Measurements from ENCODE around the gene MYO15A. TPM values are rescaled to one million over a fixed set of nuclear protein-coding genes. Genes with fewer than 3 reads are reported as not detected.

MYO15A gene
- total RNA-seq, 1 donor from 2014 or later, result 0.03 TPM

DNA sequence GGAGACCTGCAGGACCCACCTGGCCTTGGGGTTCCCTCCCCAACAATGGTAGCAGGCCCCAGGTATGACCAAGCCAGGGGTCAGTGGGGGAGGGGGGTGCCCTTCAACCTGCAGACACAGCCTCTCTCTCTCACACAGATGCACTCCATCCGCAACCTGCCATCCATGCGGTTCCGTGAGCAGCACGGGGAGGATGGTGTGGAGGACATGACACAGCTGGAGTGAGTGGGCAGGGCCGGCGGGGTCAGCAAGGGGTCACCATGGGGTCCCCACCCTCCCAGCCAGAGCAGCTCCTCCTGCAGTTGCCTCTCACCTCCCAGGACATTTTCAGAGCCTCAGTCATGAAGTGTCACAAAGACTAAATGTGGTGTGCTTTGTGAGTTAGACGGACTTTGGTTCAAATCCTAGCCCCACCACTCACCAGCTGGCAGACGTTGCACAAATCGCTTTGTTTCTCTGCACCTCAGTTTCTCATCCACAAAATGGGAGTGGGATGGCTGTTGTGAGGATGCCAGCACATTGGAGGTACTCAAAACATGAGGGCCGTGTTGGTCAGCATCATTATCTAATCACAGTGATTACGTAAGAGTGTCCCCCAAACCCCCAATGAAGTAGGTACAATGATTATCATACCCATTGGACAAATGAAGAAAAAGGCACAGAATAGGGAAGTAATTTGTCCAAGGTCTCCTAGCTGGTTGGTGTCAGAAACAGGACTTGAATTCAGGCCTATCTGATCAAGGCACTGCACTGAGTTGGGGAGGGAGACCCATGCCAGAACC lies 16.0 kb downstream of the MYO15A start:
- no peak for DNase-seq (ENCODE audit: low read depth)

DNA sequence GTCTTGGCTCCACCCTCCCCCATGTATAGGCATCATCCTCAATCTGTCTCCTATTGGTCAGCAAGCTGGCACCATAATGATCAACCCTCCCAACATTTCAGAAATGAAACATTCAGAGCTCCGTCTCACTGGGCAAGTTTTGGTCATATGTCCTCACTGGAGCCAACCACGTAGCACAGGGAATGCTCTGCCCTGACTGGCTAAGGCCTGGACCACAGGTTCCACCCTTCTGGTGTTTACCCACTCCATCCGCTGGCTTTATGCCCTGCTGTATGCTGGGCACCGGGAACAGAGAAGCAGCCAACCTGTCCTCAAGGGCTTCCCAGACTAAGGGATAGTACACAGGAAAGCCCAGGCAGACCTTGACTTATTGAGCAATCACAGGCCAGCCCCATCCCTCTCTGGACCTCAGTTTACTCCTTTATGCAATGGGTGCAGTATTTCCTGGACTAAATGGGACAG lies 20.5 kb downstream of the MYO15A start:
- DNase-seq (ENCODE audit: low read depth), result no peak

DNA sequence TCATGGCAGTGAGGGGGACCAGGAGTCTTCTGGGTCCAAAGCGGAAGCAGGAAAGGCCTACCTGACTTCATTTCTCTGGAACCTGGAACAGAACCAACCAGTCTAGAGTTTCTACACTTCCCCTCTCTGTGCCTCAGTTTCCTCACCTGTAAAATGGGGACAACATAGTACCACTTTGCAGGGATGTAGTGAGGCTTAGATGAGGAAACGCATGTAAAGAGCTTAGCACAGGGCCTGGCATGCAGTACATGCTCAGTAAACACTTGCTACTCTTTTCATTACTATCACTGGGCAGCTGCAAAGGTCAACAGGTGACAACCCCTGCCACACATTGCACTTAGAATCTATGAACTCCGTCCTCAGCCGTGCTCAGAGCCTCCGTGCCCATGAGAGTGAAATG lies 24.2 kb downstream of the MYO15A start:
- DNase-seq (ENCODE audit: low read depth), result no peak

DNA sequence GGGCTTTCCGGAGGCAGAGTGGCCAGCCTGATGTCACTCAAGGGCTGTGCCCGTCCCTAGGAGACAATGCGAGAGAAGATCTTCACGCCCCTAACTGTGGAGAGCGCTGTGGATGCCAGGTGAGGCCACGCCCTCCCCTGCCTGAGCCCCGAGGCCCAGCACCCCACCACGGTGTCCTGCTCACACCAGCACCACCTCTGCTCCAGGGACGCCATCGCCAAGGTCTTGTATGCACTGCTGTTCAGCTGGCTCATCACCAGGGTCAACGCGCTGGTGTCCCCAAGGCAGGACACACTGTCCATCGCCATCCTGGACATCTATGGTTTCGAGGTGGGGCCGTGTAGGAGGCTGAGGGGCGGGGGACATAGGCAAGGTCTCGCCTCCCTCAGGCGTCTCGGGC lies 27.8 kb downstream of the MYO15A start:
- DNase-seq (ENCODE audit: low read depth), result no peak

DNA sequence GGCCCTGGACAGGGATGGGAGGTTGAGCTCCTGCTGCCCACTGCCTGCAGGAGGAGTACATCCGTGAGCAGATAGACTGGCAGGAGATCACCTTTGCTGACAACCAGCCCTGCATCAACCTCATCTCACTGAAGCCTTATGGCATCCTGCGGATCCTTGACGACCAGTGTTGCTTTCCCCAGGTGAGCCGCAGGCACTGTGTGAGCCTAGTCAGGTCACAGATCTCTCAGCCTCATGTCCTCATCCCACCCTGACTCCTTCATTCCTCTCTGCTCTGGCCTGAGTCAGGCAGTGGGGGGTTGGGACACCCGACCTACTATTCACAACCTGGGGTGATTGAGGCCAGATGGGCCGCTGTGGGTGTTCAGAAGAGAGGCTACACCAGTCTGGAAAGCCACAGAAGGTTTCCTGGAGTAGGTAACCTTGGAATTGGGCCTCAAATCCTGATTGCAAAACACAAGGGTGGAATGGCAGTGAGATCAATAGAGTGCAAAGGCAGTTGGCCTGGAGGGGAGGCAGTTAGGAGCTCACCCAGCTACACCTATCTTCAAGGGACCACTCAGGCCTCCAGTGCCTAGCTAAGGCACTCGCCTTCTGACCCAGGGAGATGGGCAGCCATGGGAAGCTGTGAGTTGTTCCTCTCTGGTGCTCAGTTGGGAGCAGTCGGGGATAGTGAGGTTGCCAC lies 29.7 kb downstream of the MYO15A start:
- DNase-seq (ENCODE audit: low read depth), result no peak

DNA sequence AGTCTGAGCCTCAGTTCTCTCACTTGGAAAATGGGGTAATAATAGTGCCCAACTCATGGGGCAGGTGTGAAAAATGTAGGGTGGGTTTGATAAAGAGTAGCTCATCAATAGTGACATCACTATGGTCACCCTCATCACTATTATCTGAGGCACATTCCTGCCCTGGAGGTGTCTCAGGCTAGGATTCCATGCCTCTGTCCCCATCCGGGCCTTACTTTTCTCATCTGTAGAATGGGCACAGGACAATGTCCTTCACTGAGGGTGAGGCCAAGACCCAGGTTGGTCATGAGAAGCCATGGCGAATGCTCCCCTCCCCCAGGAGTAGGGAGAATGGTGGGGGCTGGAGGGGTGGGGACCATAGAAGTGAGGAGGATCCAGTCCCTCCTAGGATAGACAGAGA lies 30.5 kb downstream of the MYO15A start:
- no peak for DNase-seq (ENCODE audit: low read depth)

DNA sequence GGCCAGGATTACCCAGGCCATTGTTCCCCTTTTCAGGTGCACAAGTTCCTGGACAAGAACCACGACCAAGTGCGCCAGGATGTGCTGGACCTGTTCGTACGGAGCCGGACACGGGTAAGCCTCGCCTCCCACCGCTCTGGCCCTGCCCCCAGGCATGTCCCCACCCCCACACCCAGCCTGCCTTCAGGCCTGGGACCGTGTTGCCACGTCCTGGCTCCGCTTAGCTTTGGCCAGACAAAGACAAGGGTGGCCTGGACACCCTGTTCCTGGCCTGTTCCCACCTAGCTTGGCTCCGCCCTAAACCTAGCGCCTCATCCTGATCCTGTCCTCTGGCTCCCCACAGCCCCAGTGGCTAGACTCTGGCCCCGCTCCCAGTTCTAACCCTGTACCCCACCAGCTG lies 30.9 kb downstream of the MYO15A start:
- DNase-seq (ENCODE audit: low read depth), result no peak

DNA sequence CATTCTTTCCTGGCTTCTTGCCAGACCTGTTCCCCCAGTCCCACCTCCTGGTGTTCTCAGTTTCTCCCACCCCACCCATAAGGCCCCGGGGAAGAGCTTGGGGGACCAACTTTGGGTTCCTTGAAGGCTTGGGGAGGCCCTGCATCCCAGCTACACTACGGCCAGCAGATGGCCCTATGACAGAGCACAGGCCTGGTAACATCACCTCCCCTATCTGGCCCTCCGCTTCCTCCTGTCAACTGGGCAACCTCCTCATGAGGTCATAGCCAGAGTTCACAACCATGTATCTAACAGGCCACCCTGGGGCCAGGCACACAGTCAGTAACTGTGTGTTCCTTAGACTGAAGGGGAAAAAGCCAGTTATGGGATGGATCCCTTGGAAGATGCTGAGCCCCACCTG lies 31.4 kb downstream of the MYO15A start:
- DNase-seq (ENCODE audit: low read depth), result no peak

DNA sequence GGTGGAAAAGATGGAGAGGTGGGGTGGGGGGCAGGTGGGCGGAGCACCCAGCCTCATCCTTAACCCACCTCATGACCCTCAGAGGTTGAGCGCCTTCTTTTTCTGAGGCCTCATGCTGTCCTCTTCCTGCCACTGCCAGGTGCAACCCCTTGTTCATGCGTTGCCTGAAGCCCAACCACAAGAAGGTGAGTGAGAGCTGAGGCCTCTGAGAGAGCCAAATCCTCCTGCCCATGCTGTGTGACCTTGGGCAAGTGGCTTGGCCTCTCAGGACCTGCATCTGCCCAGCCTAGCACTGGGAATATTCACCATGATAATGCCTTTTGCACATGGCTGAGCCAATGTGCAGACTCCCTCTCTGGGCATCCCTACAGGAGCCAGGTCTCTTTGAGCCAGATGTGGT lies 32.1 kb downstream of the MYO15A start:
- no peak for DNase-seq (ENCODE audit: low read depth)

DNA sequence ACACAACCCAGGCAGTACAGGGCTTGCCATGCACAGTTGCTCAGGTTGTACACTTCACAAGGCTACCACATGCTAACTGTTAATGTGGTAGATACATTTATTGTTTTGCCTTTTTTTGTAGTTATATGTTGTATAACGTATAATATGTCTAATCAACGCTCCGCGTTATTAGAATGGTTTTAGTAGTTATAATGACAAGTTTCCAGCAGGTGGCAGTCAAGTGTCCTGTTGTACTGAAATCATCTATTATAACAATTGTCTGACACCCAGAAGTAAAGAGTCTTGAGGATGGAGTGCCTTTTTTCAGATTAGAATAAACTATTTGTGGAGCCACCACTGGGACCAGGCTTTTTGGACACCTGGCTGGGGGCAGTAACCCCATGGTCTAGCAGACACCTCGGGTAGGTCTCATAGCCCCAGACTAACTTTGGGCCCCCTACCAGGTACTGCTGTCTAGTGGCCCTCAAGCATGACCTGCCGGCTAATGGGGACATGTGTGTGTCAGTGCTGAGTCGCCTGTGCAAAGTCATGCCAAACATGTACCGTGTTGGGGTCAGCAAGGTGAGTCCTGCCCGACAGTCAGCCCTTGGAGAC lies 32.8 kb downstream of the MYO15A start:
- peak; percentile 70 for DNase-seq (ENCODE audit: low read depth)

DNA sequence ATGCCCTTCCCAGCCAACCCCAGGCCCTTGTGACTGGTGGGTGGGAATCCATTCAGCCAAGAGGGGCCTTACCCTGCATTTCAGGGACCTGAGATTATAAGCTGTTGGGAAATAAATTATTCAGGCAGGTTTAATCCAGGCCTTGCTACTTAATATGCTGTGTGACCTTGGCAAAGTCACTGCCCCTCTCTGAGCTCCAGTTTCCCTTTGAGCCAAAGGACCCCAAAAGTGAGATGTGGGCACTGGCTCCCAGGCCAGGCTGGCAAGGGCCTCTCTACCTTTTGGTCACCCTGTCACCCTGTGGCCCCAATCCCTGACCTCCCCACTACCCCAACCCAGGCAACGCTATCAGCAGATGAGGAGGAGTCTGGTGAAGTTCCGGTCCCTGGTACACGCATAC lies 33.9 kb downstream of the MYO15A start:
- no peak for DNase-seq (ENCODE audit: low read depth)

DNA sequence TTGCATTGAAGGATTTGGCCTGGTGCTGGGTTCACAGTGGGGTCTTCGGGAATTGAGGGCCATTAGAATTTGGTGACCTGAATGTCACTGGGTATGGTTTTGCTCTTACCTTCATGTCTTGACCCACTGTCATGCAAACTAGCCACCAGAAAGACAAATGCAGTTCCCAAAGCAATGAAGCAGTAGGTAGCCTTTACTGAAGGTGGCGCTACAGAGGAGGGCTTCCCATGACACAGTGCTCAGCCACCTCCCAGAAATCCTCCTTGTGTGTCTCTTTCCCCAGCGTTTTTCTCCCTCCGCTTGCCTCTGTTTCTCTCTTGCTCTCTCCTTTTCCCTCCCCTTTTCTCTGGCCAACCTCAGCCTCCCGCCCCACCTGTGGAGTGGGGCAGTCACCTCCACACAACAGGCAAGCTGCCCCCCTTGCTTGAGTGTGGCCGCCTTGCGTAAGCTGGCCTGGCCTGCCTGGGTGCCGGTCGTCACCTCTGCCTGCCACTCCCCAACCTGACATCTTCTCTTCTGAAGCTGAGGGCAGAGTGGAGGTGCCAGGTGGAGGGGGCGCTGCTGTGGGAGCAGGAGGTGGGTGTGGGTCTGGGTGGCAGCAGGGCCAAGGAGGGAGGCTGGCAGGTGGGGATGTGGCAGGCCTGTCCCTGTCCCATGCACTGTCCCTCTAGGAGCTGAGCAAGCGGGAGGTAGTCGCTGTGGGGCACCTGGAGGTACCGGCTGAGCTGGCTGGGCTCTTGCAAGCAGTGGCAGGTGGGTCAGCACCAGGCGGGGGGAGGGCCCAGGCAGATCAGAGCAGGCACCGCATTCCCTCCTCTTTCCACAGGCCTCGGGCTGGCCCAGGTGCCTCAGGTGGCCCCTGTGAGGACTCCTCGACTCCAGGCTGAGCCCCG lies 34.7 kb downstream of the MYO15A start:
- peak; percentile 41 for DNase-seq (ENCODE audit: low read depth)

DNA sequence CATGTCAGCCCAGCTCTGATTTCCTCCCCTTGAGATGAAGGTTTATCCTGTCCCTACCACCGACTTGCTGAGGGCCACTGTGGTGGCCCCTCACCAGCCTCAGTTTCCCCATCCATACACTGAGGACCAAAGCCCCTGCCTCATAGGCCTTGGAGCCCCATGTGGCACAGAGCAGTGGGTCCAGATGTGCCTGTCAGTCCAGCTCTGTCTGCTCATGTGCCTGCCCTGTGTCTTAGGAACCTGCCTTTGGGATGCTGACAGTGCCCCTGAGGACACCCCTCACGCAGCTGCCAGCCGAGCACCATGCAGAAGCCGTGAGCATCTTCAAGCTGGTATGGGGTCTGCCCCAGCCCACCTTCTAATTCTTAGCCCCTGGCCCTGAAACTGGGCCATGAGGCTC lies 35.7 kb downstream of the MYO15A start:
- DNase-seq (ENCODE audit: low read depth), result no peak

DNA sequence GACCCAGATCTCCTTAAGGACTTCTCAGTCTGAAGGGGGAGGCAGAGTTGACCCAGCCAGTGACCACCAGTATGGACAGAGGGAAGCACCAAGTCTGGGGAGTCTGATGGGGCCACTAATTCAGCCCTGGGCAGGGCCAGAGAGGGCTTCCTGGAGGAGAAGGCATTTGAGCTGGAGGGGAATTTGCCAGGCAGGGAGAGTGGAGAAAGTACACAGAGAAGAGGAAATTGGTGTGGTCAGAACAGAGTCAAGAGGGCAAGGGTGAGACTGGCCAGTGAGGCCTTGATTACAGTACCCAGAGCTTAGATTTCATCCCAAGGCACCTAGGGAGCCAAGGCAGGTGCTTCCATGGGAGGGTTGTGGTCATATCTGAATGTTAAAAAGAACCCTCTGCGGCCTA lies 36.3 kb downstream of the MYO15A start:
- no peak for DNase-seq (ENCODE audit: low read depth)

DNA sequence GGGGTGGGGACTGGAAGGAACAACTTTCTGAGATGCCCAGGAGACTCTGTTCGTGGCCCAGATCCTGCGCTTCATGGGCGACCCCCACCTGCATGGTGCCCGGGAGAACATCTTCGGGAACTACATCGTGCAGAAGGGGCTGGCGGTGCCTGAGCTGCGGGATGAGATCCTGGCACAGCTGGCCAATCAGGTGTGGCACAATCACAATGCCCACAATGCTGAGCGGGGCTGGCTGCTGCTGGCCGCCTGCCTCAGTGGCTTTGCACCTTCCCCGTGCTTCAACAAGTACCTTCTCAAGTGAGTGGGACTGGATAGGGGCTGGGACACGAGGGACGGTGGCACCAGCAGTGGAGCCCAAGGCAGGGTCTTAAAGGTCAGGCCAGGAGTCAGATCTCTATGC lies 37.3 kb downstream of the MYO15A start:
- no peak for DNase-seq (ENCODE audit: low read depth)

DNA sequence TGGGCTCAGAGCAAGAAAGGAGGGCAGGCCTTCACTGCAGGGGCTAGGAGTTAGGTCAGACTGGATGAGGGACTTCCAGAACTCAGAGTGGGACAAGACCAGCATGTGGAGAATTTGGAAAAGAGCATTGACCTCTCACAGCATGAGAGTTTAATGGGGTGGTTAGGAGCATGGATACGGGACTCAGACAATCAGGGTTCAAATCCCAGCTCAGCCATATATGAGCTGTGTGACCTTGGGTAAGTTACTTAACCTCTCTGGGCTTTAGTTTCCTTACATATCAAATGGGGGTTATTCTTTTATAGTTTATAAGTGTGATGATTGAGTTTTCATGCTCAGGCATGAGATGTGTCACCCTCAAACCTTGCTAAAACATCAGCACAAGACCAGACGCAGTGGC lies 37.7 kb downstream of the MYO15A start:
- DNase-seq (ENCODE audit: low read depth), result no peak

DNA sequence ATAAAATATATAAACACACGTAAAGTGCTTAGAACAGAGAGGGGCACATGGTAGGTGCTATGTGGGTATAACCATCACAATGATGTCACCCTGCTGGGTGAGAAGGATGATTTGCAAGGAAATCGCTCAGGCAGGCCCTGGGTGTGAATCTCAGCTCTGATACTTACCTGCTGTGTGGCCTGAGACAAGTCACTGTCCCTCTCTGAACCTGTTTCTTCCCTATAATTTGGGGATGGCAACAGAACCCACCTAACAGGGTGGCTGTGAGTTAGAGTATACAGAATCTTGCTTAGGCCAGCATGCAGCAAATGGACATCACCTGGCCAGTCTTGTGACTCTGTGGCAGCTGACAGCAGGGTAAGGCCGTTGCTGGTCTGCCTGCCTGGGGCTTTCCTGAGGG lies 38.4 kb downstream of the MYO15A start:
- no peak for DNase-seq (ENCODE audit: low read depth)

DNA sequence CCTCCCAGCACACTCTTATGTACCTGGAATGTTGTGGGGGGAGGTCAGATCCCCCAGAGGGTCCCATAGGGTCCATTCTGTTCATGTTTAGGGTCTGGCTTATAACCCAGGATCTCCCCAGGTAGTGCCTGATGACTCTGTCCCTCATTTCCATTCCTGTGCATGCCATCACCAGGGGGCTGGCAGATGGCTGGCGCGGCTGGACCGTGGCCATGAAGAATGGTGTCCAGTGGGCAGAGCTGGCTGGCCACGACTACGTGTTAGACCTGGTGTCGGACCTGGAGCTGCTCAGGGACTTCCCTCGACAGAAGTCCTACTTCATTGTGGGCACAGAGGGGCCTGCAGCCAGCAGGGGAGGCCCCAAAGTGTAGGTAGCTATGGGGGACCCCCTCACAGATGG lies 40.0 kb downstream of the MYO15A start:
- DNase-seq (ENCODE audit: low read depth), result no peak

DNA sequence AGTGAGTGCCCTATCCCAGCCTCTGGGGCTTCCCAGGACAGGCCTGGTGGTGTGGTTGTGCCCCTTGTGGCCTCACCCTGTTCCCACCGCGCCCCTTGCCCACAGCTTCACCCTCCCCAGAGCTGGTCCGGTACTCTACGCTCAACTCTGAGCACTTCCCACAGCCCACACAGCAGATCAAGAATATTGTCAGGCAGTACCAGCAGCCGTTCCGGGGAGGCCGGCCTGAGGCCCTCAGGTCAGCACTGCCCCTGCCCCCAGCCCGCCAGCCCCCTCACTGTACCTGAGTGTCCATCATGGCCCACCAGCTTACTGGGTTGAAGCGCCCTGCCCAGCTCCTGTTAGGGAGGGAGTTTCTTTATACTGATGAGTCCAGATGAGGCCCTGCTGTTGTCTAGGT lies 42.7 kb downstream of the MYO15A start:
- no peak for DNase-seq (ENCODE audit: low read depth)

DNA sequence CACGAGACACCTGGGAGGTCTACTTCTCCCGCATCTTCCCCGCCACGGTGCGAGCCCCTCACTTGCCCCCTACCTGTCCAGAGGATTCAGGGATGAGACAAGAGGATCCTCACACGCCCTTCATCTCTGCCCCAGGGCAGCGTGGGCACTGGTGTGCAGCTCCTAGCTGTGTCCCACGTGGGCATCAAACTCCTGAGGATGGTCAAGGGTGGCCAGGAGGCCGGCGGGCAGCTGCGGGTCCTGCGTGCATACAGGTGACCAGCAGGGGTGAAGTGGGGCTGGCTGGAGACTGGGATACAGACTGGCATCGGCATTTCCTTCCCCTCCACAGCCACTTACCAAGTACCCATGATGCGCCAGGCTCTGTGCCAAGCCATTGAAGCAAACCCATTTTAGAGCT lies 46.6 kb downstream of the MYO15A start:
- no peak for DNase-seq (ENCODE audit: low read depth)

DNA sequence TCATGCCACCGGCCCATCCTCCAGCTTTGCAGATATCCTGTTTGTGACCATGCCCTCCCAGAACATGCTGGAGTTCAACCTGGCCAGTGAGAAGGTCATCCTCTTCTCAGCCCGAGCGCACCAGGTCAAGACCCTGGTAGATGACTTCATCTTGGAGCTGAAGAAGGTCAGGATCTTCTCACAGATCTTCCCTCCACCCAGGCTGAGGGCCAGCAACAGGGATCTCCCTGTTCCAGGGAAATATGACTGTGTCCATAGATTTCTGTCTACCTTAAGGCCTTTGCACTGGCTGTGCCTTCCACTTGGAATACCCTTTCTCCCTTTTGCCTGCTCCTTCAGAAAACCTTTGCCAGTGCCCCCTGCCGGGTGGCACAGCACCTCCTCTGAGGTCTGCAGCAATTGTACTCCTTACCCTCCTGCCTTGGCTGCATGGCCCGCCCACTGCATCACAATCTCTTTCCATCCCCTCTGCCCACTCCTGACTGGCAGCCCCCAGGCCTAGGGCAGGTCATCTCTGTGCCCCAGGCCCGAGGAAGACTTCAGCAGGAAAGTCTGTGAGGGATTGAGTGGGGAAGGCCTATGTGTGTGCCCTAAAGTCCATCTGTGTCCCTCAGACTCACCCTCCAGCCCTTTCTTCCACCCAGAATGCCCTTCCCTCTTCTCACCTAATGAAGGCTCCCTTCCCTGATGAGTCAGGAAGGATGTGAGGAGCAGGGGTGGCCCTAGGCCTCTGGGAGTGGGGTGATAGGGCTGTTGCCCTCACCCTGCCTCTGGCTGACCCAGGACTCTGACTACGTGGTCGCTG lies 47.8 kb downstream of the MYO15A start:
- DNase-seq (ENCODE audit: low read depth), result no peak
